Skeletal muscle satellite cell (primary cell): Measurements from ENCODE around the gene METTL14.

Source experiments
- H3K27me3 ChIP-seq: 2 replicates; pipeline ENCODE4 v1.7.0; 2013; ENCODE audit warnings: low read length; ENCODE audit not compliant: control insufficient read depth, insufficient read depth
- H3K36me3 ChIP-seq: 2 replicates; pipeline ENCODE4 v1.7.0; 2013; ENCODE audit warnings: mild to moderate bottlenecking, control low read depth, low read length; ENCODE audit not compliant: insufficient read depth
- H3K4me1 ChIP-seq: 2 replicates; pipeline ENCODE4 v1.7.0; 2013; ENCODE audit warnings: low read length; ENCODE audit not compliant: control insufficient read depth, insufficient read depth
- H3K4me2 ChIP-seq: 2 replicates; pipeline ENCODE4 v1.7.0; 2013; ENCODE audit warnings: mild to moderate bottlenecking, low read length
- H3K4me3 ChIP-seq: 2 replicates; pipeline ENCODE4 v1.7.0; 2013; ENCODE audit warnings: low read length
- H3K9ac ChIP-seq: 2 replicates; pipeline ENCODE4 v1.7.0; 2013; ENCODE audit warnings: mild to moderate bottlenecking, low read depth, low read length, moderate library complexity
- H3K9me3 ChIP-seq: replicated peaks from 2 replicates; pipeline ENCODE4 v1.7.0; 2013; ENCODE audit warnings: mild to moderate bottlenecking, control low read depth, low read length

Gene METTL14

GRCh38 chr4:118714682-118715081 is 29.5 kb downstream of the METTL14 start:
- H3K4me3 ChIP-seq = no peak overlapping the region
- H3K9me3 ChIP-seq = no peaks in the 10 kb centered on the region
- H3K9ac ChIP-seq = no peak overlapping the region
- H3K4me2 ChIP-seq = no peak overlapping the region
- no peaks in the 10 kb centered on the region for H3K27me3 ChIP-seq
- peaks cover 44% of the 10 kb centered on the region for H3K36me3 ChIP-seq
- no peaks in the 10 kb centered on the region for H3K4me1 ChIP-seq

- H3K4me2 ChIP-seq = no peak overlapping the region
- H3K27me3 ChIP-seq = no peaks in the 10 kb centered on the region
- no peak overlapping the region for H3K4me3 ChIP-seq
- H3K9ac ChIP-seq = no peak overlapping the region
- H3K36me3 ChIP-seq = peaks cover 43% of the 10 kb centered on the region
- H3K9me3 ChIP-seq = no peaks in the 10 kb centered on the region
- H3K4me1 ChIP-seq = no peaks in the 10 kb centered on the region
Observed at GRCh38 chr4:118716304-118716703, 31.1 kb downstream of the METTL14 start.

- H3K4me2 ChIP-seq = no peak overlapping the region
- H3K27me3 ChIP-seq = no peaks in the 10 kb centered on the region
- H3K4me1 ChIP-seq = no peaks in the 10 kb centered on the region
- H3K4me3 ChIP-seq = no peak overlapping the region
- H3K36me3 ChIP-seq = peaks cover 57% of the 10 kb centered on the region
- H3K9ac ChIP-seq = no peak overlapping the region
- no peaks in the 10 kb centered on the region for H3K9me3 ChIP-seq
Observed at GRCh38 chr4:118718511-118719170, 33.4 kb downstream of the METTL14 start.

- H3K9me3 ChIP-seq = no peaks in the 10 kb centered on the region
- H3K4me1 ChIP-seq = no peaks in the 10 kb centered on the region
- H3K36me3 ChIP-seq = peaks cover 80% of the 10 kb centered on the region
- H3K9ac ChIP-seq = no peak overlapping the region
- H3K4me3 ChIP-seq = no peak overlapping the region
- no peak overlapping the region for H3K4me2 ChIP-seq
- H3K27me3 ChIP-seq = no peaks in the 10 kb centered on the region
Observed at GRCh38 chr4:118721752-118722151, 36.6 kb downstream of the METTL14 start.

GRCh38 chr4:118723369-118723768 is 38.2 kb downstream of the METTL14 start:
- no peaks in the 10 kb centered on the region for H3K9me3 ChIP-seq
- H3K4me2 ChIP-seq = no peak overlapping the region
- no peak overlapping the region for H3K4me3 ChIP-seq
- no peak overlapping the region for H3K9ac ChIP-seq
- peaks cover 89% of the 10 kb centered on the region for H3K36me3 ChIP-seq
- H3K27me3 ChIP-seq = no peaks in the 10 kb centered on the region
- no peaks in the 10 kb centered on the region for H3K4me1 ChIP-seq

GRCh38 chr4:118727360-118727759 is 42.2 kb downstream of the METTL14 start:
- peaks cover 30% of the 10 kb centered on the region for H3K4me1 ChIP-seq
- H3K36me3 ChIP-seq = peaks cover 88% of the 10 kb centered on the region
- H3K9me3 ChIP-seq = no peaks in the 10 kb centered on the region
- H3K9ac ChIP-seq = no peak overlapping the region
- H3K27me3 ChIP-seq = no peaks in the 10 kb centered on the region
- H3K4me3 ChIP-seq = no peak overlapping the region
- no peak overlapping the region for H3K4me2 ChIP-seq

- H3K4me2 ChIP-seq = peak overlapping the region; percentile 71
- H3K9me3 ChIP-seq = no peaks in the 10 kb centered on the region
- H3K4me3 ChIP-seq = no peak overlapping the region
- peak overlapping the region; percentile 16 for H3K9ac ChIP-seq
- H3K36me3 ChIP-seq = peaks cover 77% of the 10 kb centered on the region
- H3K27me3 ChIP-seq = no peaks in the 10 kb centered on the region
- H3K4me1 ChIP-seq = peaks cover 46% of the 10 kb centered on the region
Observed at GRCh38 chr4:118729287-118730286, 44.4 kb downstream of the METTL14 start.

GRCh38 chr4:118730683-118731082 is 45.5 kb downstream of the METTL14 start:
- peaks cover 46% of the 10 kb centered on the region for H3K4me1 ChIP-seq
- no peak overlapping the region for H3K9ac ChIP-seq
- peaks cover 77% of the 10 kb centered on the region for H3K36me3 ChIP-seq
- H3K27me3 ChIP-seq = no peaks in the 10 kb centered on the region
- H3K9me3 ChIP-seq = no peaks in the 10 kb centered on the region
- no peak overlapping the region for H3K4me2 ChIP-seq
- no peak overlapping the region for H3K4me3 ChIP-seq

- Histone ChIP-seq H3K4me1 (peaks cover 46% of the 10 kb centered on the region), H3K9ac (peak overlapping the region; percentile 25), H3K36me3 (peaks cover 75% of the 10 kb centered on the region), H3K27me3 (no peaks in the 10 kb centered on the region), H3K9me3 (no peaks in the 10 kb centered on the region), H3K4me3 (peak overlapping the region; percentile 32), H3K4me2 (peak overlapping the region; percentile 49)
Observed at GRCh38 chr4:118732591-118733330, 47.6 kb downstream of the METTL14 start.

GRCh38 chr4:118734491-118735205 is 49.5 kb downstream of the METTL14 start:
- Histone ChIP-seq H3K27me3 (no peaks in the 10 kb centered on the region), H3K4me3 (no peak overlapping the region), H3K4me2 (no peak overlapping the region), H3K9ac (no peak overlapping the region), H3K36me3 (peaks cover 76% of the 10 kb centered on the region), H3K9me3 (no peaks in the 10 kb centered on the region), H3K4me1 (peaks cover 34% of the 10 kb centered on the region)

- Histone ChIP-seq H3K9me3 (no peaks in the 10 kb centered on the region), H3K4me1 (peaks cover 18% of the 10 kb centered on the region), H3K9ac (no peak overlapping the region), H3K4me3 (no peak overlapping the region), H3K4me2 (no peak overlapping the region), H3K36me3 (peaks cover 78% of the 10 kb centered on the region), H3K27me3 (no peaks in the 10 kb centered on the region)
Observed at GRCh38 chr4:118736900-118737299, 51.7 kb downstream of the METTL14 start.
